ENCODE results near the gene AOC2. TPM values are rescaled to one million over a fixed set of nuclear protein-coding genes. Genes with fewer than 3 reads are reported as not detected.
A peak's percentile ranks its signal among the peaks of the same experiment; 100 is the strongest.

The AOC2 gene
- polyA plus RNA-seq, 3 donors, result 0.09 to 1.6 TPM; not detected in 1

- Histone ChIP-seq H3K79me2 (ENCODE audit: insufficient read depth, low read length) (no peaks in the 10 kb centered on the region), H2AFZ (ENCODE audit: insufficient read depth, low read depth, low read length, poor library complexity, severe bottlenecking) (no peak overlapping the region), H3K9me3 (replicated peaks in 1 of 2; ENCODE audit: control insufficient read depth in 1 of 2, insufficient read depth in 1 of 2, low read length in 2 of 2) (no peaks in the 10 kb centered on the region), H3K9ac (ENCODE audit: insufficient read depth, low read length, poor library complexity, severe bottlenecking) (no peak overlapping the region), H3K36me3 (replicated peaks in 1 of 2; ENCODE audit: control insufficient read depth in 1 of 2, insufficient read depth in 2 of 2, low read length in 2 of 2) (no peaks in the 10 kb centered on the region), H3K27ac (ENCODE audit: low read depth in 1 of 2, low read length in 2 of 2) (no peak overlapping the region), H3K4me2 (replicated peaks; ENCODE audit: extremely low read depth, low read length, poor library complexity, severe bottlenecking) (no peak overlapping the region), H3K4me1 (ENCODE audit: control insufficient read depth in 1 of 2, insufficient read depth in 2 of 2, low read length in 2 of 2) (peaks cover 0 to 8% of the 10 kb centered on the region in 2 donors), H4K20me1 (ENCODE audit: insufficient read depth, low read length) (no peaks in the 10 kb centered on the region), H3K27me3 (ENCODE audit: control insufficient read depth in 2 of 2, insufficient read depth in 2 of 2, low read length in 2 of 2) (no peaks in the 10 kb centered on the region), H3K4me3 (replicated peaks in 1 of 3; ENCODE audit: low read depth in 2 of 3, low read length in 3 of 3) (no peak overlapping the region)
- Mint-ChIP-seq H3K4me3 (no peak overlapping the region), H3K36me3 (no peaks in the 10 kb centered on the region), H3K27ac (peak overlapping the region in 1 of 7 donors; percentile 24), H3K27me3 (ENCODE audit: low read depth in 3 of 3) (peaks cover 0 to 5% (median 5%) of the 10 kb centered on the region in 3 donors), H3K4me1 (peaks cover 6% of the 10 kb centered on the region), H3K9me3 (peaks cover 0 to 1% (median 0%) of the 10 kb centered on the region in 7 donors)
- no peak for TF ChIP-seq CTCF (IDR thresholded peaks at IDR 0.05)
- intact Hi-C loops (cut with micrococcal nuclease), result no loop called here
- no peak for DNase-seq
- WGBS (ENCODE audit: insufficient coverage), result 96% methylated on average over 5 of the region's 5 CpGs
Observed at GRCh38 chr17:42853597-42853967, 9.2 kb downstream of the AOC2 start.

DNA sequence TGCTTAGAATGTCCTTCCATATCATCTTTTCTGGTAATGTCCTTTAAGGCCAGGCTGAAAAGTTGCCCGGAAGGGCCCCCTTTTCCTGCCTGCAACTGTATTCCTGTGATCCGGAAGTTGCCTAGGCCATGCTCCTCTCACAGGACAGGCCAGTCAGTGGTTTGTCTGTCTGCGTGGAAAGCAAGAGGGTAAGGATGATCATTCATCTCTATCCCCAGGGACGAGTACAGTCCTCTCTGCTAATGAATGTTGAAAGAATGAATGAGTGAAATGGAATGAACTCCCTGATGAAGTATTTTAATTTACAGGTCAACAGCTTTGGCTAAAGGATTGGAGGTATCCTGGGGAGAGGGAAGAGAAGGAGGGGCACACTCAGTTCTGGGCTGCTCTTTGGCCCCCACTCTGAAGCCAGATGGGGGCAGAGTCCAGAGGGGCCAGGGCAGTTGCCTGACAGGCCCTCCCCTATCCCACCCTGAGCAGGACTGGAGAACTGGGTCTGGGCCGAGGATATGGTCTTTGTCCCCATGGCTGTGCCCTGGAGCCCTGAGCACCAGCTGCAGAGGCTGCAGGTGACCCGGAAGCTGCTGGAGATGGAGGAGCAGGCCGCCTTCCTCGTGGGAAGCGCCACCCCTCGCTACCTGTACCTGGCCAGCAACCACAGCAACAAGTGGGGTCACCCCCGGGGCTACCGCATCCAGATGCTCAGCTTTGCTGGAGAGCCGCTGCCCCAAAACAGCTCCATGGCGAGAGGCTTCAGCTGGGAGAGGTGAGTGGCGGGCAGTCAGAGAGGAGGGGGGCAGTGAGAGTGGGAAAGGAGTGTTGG is 9.8 kb downstream of the AOC2 start:
- Mint-ChIP-seq H3K4me1 (peaks cover 6% of the 10 kb centered on the region), H3K27ac (peak overlapping the region in 1 of 7 donors; percentile 24)

More for the DNA sequence above, 9.8 kb downstream of the AOC2 start:
- H3K9me3 ChIP-seq (replicated peaks in 1 of 2; ENCODE audit: control insufficient read depth in 1 of 2, insufficient read depth in 1 of 2, low read length in 2 of 2), result no peaks in the 10 kb centered on the region
- no peaks in the 10 kb centered on the region for H3K36me3 ChIP-seq (replicated peaks in 1 of 2; ENCODE audit: control insufficient read depth in 1 of 2, insufficient read depth in 2 of 2, low read length in 2 of 2)
- no peak for TF ChIP-seq CTCF (IDR thresholded peaks at IDR 0.05)
- Mint-ChIP-seq H3K36me3 (no peaks in the 10 kb centered on the region), H3K9me3 (peaks cover 0 to 1% (median 0%) of the 10 kb centered on the region in 7 donors), H3K27me3 (ENCODE audit: low read depth in 3 of 3) (peaks cover 0 to 5% (median 5%) of the 10 kb centered on the region in 3 donors), H3K4me3 (no peak overlapping the region)
- H4K20me1 ChIP-seq (ENCODE audit: insufficient read depth, low read length), result no peaks in the 10 kb centered on the region
- intact Hi-C loops (cut with micrococcal nuclease), result no loop called here
- H3K4me3 ChIP-seq (replicated peaks in 1 of 3; ENCODE audit: low read depth in 2 of 3, low read length in 3 of 3), result no peak overlapping the region
- H2AFZ ChIP-seq (ENCODE audit: insufficient read depth, low read depth, low read length, poor library complexity, severe bottlenecking), result no peak overlapping the region
- WGBS (ENCODE audit: insufficient coverage), result 95% methylated on average over 12 of the region's 15 CpGs
- H3K9ac ChIP-seq (ENCODE audit: insufficient read depth, low read length, poor library complexity, severe bottlenecking), result no peak overlapping the region
- H3K79me2 ChIP-seq (ENCODE audit: insufficient read depth, low read length), result no peaks in the 10 kb centered on the region
- H3K27ac ChIP-seq (ENCODE audit: low read depth in 1 of 2, low read length in 2 of 2), result no peak overlapping the region
- DNase-seq, result no peak
- no peaks in the 10 kb centered on the region for H3K27me3 ChIP-seq (ENCODE audit: control insufficient read depth in 2 of 2, insufficient read depth in 2 of 2, low read length in 2 of 2)
- no peak overlapping the region for H3K4me2 ChIP-seq (replicated peaks; ENCODE audit: extremely low read depth, low read length, poor library complexity, severe bottlenecking)
- peaks cover 0 to 8% of the 10 kb centered on the region in 2 donors for H3K4me1 ChIP-seq (ENCODE audit: control insufficient read depth in 1 of 2, insufficient read depth in 2 of 2, low read length in 2 of 2)
